ENCODE results near the gene VWA3A. TPM values are rescaled to one million over a fixed set of nuclear protein-coding genes. Genes with fewer than 3 reads are reported as not detected.

The VWA3A gene
- total and polyA plus RNA-seq, 2 of the 4 experiments (the other 2 are of a cell fraction): not detected

- no peak overlapping the region for H3K4me2 ChIP-seq (ENCODE audit: low read depth, low read length)
- no peak overlapping the region for H2AK9ac ChIP-seq (replicated peaks; ENCODE audit: low read depth, low read length, poor library complexity)
- no peak overlapping the region for H3K23ac ChIP-seq (ENCODE audit: low read depth, low read length)
- H4K91ac ChIP-seq (ENCODE audit: insufficient read depth, low read depth, low read length): no peak overlapping the region
- no peak overlapping the region for H4K8ac ChIP-seq (ENCODE audit: low read depth in 2 of 2, low read length in 2 of 2)
- H3K36me3 ChIP-seq (ENCODE audit: control insufficient read depth, insufficient read depth, low read length): no peaks in the 10 kb centered on the region
- no peak overlapping the region for H3K27ac ChIP-seq (ENCODE audit: insufficient read depth, low read length)
- ChIA-PET CTCF (no interaction called here), POLR2A (ENCODE audit: unreplicated experiment) (no interaction called here)
- H3K4me1 ChIP-seq (ENCODE audit: control insufficient read depth, insufficient read depth, low read length): no peaks in the 10 kb centered on the region
- no peak overlapping the region for H3K4me3 ChIP-seq (ENCODE audit: insufficient read depth, low read depth, low read length)
- H3K79me1 ChIP-seq (ENCODE audit: low read depth in 1 of 2, low read length in 2 of 2): no peaks in the 10 kb centered on the region
- H3K27me3 ChIP-seq (ENCODE audit: control insufficient read depth, insufficient read depth, low read length): peaks cover 24% of the 10 kb centered on the region
- dilution Hi-C loops (cut with HindIII; ENCODE audit: low sequenced_read_pairs, unreplicated experiment): no loop called here
- BruUV-seq (replicated peaks): no TSS peak
- no peak for TF ChIP-seq USF2 (IDR thresholded peaks at IDR 0.05; ENCODE audit: low read depth, low read length)
- TF ChIP-seq CHD1 (IDR thresholded peaks at IDR 0.05; ENCODE audit: low read depth, low read length): no peak
- ATAC-seq (ENCODE audit: low read depth) (no peak), DNase-seq (no peak)
- WGBS, 2 experiments (ENCODE audit: extremely low coverage in 2 of 2, insufficient read length in 1 of 2): 62% methylated on average over 5 of the region's 7 CpGs; no CpG with 5 or more reads in 1 of the 2 experiments
- H4K5ac ChIP-seq (ENCODE audit: low read depth, low read length): no peak overlapping the region
- H2BK120ac ChIP-seq (ENCODE audit: low read depth, low read length): no peak overlapping the region
- intact Hi-C loops (cut with micrococcal nuclease): no loop called here
- H3K9me3 ChIP-seq (ENCODE audit: control insufficient read depth, insufficient read depth, low read length): no peaks in the 10 kb centered on the region
- in situ Hi-C loops (cut with MboI; ENCODE audit: low sequenced_read_pairs): no loop called here
- no peak overlapping the region for H2BK20ac ChIP-seq (ENCODE audit: low read depth, low read length)
- no peak overlapping the region for H3K4ac ChIP-seq (ENCODE audit: low read depth, low read length)
- H3K9me1 ChIP-seq (ENCODE audit: insufficient read depth, low read length): no peaks in the 10 kb centered on the region
- H3K14ac ChIP-seq (replicated peaks; ENCODE audit: low read depth, low read length): no peak overlapping the region
- H2BK15ac ChIP-seq (ENCODE audit: low read depth, low read length): no peak overlapping the region
- no peak overlapping the region for H3K56ac ChIP-seq (ENCODE audit: extremely low read depth, insufficient read depth, low read length)
- H4K20me1 ChIP-seq (ENCODE audit: insufficient read depth, low read length): no peaks in the 10 kb centered on the region
- no peak overlapping the region for H2AK5ac ChIP-seq (ENCODE audit: low read depth, low read length)
- H3K18ac ChIP-seq (ENCODE audit: low read depth, low read length): no peak overlapping the region
- no peak overlapping the region for H3K9ac ChIP-seq (ENCODE audit: low read depth, low read length)
- H2AFZ ChIP-seq (replicated peaks; ENCODE audit: low read length, poor library complexity): no peak overlapping the region
- no peak overlapping the region for H2BK5ac ChIP-seq (ENCODE audit: low read depth, low read length, poor library complexity, severe bottlenecking)
These were observed 46.7 kb downstream of the VWA3A start for GRCh38 chr16:22139008-22139407.

Measured in IMR-90 (cell line).